ENCODE results near the gene TRAPPC2. TPM values are rescaled to one million over a fixed set of nuclear protein-coding genes. Genes with fewer than 3 reads are reported as not detected.

TRAPPC2 gene
- total RNA-seq (2014; rRNA removed; shearing (Covaris generic)): 20.4 and 21.6 TPM in 2 replicates

DNA sequence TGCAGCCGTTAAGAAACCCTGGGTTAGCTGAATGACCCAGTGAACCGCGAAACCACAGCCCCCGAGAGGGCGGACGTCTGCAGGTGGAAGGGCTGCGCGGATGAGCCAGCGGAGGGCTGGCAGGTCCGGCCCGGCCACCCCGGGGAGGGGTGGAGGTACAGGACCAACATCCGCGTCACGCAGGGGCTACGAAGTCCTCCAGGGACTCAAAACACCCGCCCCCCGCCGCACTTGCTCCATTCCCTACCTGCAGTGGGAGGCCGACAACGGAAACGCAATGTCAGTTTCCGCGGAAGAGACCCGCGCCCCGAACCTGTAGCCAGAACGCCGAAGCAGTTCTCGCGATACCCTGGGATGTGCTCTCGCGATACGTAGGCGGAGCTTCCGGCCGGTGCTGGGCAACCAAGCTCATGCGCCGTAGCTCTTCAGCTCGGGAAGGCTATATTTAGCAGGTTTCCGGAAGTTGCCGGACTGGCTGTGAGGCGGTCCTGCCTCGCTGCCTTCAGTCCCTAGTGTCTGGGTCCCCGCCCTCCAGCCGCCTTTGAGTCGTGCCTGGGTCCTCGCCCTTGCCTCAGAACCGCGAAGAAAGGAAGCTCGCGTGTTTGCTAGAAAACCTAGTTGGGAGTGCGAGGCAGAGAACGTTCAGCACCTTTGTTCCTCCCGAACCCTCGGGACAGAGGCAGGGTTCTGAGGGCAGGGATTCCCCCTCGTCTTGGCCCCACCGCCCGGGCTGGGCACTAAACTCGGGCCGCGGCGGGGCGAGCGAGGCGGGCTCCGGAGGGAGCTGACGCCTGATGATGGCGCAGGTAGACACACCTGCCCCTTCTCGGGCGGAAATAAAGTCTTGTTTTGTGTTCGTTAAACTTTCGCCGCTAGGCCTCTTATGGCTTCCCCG, at the start of gene TRAPPC2, which contains the start of gene OFD1:
TRAPPC2 (minus strand) TSS at position 343 of the 895 bp plus-strand sequence. CDS start 14,657 bp downstream, outside the sequence.
OFD1 (plus strand) TSS at position 471 of the 895 bp plus-strand sequence; CDS start at position 795, 324 bp downstream.
- DNase-seq (ENCODE audit: low read depth): peak; percentile 95

DNA sequence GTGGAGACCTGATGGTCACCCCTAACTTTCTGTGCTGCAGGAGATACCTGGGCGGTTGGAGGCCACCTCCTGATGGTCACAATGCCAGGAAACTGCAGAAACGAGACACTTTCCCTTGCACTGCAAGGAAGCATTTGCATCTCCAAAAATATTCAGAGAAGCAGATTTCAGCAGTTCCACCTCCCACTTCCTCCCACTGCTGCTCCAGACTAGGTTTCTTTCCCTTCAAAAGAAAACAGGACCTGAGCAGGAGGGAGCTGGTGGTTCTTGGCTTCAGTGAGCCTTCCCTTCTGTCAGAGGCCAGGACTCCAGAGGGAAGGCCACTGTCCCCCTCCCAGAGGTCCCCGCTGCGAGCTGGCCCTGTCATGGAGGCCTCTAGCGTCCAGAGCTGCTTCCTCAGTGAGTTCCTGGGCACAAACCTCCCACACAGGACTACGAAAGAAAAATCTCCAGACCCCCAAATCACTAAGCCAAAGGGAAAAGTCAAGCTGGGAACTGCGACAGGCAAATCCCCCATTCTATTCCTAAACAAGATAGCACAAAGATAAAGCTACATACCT, 46.5 kb upstream of the TRAPPC2 start:
- DNase-seq (ENCODE audit: low read depth): no peak

DNA sequence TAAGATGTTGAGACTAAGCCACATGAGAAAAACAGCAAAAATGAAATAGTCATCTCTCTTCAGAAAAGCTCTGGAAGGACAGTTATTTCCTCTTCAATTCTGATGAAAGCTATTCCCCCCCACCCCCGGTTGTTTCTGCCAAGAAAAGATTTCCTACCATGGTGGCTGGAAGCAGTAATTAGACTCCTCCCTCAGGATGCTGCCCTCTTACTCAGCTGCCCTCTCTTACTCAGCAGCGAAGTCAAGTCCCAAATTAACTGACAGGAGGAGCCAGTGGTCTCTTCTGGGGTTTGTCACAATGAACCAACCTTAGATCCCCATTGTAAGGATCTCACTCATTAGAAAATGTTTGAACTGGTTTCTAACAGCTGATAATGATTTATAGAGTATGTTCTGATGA, 44.5 kb upstream of the TRAPPC2 start:
- peak; percentile 21 for DNase-seq (ENCODE audit: low read depth)

DNA sequence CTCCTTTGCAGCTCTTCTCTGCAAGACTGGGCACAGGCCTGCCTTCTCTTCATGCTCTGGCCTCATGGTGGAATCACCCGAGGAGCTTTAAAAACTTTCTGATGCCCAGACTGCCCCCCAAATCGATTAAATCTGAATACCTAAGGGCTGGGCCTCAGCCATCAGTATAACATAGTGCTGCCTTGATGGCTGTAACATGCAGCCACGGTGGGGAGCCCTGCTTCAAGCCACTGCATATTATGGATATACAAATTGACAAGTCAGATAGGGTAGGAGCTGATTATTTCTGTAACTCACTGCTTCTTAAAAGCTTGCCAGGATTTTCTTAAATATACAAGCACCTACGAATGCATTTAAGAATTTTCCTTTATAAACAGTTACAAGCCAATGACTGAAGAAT, 42.0 kb upstream of the TRAPPC2 start:
- no peak for DNase-seq (ENCODE audit: low read depth)

DNA sequence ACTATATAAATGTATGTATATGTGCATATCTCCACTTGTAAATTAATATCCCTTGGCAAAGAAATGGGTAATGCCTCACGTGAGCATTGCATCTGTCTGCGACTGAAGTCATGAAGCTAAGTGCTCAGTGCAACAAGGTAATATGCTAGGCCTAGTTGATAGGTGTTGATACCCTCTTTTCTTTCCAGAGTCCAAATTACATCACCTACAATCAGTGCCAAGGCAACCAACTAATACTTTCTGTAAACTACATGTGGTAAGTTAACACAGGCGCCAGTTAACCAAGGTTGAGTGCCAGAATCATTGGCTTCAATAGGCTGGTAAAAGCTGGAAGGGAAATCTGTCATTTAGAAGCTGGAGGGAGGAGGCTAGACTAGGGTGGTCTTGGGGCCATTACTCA, 41.4 kb upstream of the TRAPPC2 start:
- DNase-seq (ENCODE audit: low read depth): no peak

DNA sequence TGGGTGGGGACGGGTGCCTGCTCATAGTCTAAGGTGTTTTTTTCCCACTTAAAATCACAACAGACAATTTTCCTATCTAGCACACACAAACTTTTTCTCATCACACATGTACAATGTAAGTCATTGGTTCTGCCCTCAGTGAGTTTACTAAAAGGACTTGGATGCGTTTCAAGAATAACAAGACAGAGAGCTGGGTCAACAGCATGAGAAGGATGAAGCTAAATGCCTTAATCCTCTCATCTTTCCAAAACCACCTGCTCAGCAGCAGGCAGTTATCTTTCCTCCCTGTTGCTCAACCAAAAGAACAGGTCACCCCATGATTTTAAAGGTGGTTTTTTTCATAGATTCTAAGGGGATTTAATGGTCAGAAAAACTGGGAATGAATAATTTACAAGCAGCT, 40.3 kb upstream of the TRAPPC2 start:
- DNase-seq (ENCODE audit: low read depth): no peak

DNA sequence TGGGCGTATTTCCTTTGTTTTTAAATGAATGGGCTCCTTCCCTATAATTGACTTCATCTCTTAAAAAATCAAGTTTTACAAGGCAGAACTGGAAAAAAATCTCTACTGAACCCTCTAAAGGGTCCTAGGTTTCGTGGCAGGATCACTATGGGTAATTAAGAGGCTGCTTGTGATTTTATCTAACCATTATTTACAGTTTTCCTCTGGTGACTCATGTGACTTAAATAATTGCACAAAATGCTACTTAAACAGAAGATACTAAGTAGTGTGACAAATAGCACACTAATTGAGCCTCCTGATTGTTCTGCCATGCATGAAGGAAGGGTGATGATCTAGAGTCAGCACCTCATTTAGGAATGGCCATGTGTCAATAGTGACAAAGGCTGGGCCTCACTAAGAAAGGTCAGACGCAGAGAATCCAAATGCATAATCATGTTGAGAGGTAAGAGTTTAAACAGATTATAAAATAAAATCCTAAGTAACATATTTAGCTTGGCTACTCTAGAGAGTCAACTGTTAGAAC, 35.7 kb upstream of the TRAPPC2 start:
- DNase-seq (ENCODE audit: low read depth): no peak

DNA sequence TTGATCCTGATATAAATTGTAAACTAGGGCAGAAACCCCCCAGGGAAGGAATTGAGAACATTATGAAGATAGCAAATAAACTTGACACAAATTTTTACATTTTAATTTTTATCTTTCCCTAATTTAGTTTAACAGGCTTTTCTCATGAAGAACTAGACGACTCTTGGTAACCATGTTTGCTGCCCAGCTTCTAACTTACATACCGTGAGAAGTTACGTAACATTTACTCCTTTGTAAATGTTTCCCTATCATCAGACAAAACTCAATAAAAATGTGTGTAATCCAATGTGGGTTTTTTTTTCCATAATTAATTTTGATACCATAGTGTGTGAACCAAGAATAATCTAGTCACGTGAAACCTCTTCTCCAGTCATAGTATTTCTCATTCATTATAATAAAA, 34.5 kb upstream of the TRAPPC2 start:
- no peak for DNase-seq (ENCODE audit: low read depth)

DNA sequence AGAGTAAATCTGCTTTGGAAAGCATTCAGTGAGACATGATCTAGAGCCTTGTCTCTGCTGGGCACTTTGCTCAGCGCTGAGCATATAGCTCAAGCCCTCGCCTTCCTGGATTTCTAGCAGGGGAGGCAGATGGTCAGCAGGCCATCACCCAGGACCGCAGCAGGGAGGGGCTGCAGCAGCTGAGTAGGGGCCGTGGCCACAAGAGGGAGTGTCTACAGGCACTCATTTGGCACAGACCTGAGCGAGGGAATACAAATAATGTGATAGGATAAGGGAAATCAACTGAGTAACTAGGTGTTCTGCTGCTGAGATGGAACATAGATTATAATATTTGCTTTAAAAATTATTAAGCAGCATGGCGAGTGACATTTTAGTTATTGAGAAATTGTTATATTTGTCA, 30.3 kb upstream of the TRAPPC2 start:
- DNase-seq (ENCODE audit: low read depth): no peak

DNA sequence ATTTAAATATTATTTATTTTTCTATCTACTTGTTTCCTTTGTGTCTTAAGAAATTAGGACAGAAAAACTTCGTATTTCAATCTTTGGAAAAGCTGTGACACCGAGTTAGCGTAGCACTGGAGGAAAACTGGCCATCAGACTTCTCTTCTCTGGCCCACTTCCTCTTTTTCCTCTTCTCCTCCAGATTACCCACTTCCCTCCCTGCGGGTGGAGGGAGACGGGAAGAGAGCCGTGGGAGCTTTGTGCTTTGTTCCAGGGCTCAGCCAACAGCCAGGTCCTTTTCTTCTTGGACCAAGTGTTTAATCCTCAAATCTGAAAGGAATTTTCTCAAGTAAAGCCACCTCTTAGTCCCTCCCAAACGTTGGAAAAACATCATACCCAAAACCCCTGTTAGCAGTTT, 29.9 kb upstream of the TRAPPC2 start:
- no peak for DNase-seq (ENCODE audit: low read depth)

DNA sequence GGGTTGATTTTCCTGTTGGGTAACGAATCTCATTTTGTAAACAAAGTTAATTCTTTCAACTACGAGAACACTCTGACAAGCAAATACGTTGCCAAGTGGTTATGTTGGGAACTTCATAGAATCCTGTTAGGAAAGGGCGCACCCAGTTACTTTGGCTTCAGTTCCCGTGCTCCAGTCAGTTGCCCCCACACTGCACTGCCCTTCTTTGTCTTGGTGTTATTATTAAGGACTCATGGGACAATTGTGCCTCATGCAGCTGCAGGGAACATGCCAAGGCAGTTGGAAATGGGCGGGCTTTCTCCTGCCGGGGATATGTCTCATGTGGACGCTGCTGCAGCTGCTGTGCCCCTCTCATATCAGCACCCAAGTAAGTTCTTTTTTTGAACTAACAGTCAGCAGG, 29.1 kb upstream of the TRAPPC2 start:
- no peak for DNase-seq (ENCODE audit: low read depth)

DNA sequence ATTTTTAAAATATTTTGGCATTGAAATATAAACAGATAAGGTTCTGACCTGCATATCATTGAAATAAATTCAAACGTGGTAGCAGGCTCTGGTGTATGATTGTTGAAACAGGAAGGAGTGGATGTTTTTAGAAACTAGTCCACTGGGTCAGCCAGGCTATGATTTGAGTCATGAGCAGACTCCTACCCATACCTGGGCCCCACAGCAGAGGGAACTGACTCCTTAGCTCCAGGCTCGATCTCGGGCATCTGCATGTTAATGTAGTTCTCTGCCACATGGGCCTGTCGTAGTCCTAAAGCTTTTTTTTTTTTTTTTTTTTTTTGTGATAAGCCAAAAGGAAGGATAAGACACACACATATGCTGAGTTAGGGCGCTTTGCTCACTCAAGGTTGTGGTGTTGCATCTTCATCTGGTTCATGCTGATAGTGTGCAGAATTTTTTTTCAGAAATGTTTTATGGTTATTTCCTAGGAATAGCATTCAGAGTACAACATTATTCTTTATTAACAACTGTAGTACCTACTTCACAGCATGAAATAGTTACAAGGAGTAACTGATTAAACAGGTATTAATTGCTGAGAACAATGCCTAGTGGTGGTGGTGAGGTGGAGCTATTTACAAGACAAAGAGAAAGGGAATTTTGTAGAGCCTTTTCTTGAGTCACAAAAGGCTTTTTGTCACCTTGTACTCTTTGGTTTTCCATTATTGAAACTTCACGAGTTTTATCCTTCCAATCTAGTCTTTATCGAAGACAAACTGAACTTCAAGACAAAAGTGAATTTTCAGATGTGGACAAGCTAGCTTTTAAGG, 27.4 kb upstream of the TRAPPC2 start:
- no peak for DNase-seq (ENCODE audit: low read depth)

DNA sequence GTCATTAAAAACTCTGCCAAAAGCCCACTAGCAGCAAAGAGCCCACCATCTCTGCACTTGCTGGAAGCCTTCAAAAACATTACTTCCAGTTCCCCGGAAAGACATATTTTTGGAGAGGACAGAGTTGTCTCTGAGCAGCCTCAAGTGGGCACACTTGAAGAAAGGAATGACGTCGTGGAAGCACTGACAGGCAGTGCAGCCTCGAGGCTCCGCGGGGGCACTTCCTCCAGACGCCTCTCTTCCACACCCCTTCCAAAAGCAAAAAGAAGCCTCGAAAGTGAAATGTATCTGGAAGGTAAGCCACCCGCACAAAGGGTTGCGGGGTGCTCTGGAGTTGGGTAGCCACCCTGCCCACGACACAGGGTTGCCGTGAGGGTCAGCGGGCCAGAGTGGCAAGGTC, 26.0 kb upstream of the TRAPPC2 start:
- DNase-seq (ENCODE audit: low read depth): no peak

DNA sequence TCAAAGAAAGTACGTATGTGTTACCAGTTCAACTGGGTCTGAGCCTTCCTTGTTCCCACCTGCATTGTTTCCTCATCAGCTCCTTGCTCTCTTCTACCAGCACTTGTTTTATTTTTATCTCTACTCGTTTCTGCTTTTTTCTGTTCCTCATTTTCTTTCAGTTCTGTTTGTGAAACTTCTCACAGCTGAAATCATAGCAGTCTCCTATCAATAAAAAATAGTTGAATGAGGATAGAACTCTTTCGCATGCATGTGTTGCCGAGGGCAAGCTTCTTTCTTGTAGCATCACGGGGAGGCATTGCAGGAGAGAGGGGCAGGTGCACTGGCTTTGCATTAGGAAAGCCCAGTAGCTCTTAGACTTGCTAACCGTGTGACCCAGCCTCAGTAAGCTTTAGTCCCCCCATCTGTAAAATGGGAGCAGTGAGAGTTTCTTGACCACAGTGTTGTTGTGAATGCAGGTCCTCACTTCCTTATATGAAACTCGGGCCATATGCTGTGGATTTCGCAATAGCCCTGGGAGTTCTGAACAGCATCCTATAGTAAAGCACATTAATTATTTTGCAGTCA, 24.8 kb upstream of the TRAPPC2 start:
- no peak for DNase-seq (ENCODE audit: low read depth)

DNA sequence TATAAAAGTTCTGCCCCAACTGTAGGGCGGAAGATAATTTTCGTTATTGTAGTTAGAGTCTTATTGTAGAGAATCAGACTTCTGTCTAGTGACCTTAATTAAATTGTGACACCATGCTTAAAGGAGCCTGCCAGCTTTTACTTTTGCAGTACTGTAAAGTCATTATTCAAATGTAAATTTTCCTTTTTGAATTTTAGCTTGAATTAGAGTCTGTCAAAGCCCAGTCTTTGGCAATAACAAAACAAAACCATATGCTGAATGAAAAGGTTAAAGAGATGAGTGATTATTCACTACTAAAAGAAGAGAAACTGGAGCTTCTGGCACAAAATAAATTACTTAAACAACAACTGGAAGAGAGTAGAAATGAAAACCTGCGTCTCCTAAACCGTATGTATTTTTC, 22.0 kb upstream of the TRAPPC2 start:
- no peak for DNase-seq (ENCODE audit: low read depth)

DNA sequence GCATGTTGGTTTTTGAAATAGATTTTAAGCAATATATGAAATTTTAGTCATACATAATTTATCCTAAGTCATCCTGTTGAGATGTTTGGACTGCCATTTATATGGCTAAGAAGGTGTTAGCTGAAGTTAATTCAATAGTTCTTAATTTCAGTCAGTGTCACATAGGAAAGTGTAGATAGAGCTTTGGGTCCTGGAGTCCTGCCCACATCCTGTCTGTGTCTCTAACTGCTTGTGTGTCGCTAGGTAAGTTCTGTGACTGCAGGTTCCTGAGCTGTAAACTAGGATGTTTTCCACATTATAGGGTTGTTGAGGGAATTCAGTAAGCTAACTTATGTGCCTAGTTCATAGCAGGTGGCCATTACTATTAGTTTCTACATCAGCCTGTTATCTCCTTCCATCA, 20.8 kb upstream of the TRAPPC2 start:
- DNase-seq (ENCODE audit: low read depth): no peak

DNA sequence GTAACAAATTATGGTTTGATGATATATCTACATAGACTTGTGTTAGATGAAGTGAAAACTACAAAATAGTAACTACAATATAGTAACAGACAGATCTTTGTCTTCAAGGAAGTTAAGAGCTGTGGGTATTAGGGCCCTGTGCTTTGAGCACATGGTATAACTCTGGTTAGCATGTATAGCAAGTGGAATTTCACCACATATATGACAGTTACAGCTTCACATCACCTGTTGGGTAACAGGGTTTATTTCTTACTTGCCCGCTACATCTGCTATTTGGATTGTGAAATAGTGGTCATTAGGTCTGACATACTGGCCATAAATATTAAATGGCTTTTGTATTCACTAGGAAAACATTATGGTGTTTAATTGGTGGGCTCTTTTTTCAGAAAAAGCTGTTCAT, 20.3 kb upstream of the TRAPPC2 start:
- no peak for DNase-seq (ENCODE audit: low read depth)

DNA sequence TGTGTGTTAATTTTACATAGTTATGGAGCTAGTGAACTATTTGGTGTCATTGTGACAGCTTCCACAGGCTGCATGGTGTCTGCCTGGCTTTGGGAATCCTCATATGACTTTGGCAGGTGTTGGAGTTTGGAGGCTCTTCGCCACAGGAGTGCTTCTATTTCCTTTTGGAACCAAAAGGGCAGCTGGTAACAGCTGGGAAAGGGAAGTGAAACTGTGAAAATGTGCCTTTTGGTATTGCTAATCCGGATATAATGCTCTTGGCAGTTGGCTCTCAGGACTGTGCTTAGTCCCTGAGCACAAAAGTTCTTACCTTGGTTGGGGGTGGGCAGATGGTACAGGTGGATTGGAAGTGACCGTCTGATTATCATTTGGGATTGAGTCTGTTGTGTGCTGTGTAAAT, 18.2 kb upstream of the TRAPPC2 start:
- DNase-seq (ENCODE audit: low read depth): no peak

DNA sequence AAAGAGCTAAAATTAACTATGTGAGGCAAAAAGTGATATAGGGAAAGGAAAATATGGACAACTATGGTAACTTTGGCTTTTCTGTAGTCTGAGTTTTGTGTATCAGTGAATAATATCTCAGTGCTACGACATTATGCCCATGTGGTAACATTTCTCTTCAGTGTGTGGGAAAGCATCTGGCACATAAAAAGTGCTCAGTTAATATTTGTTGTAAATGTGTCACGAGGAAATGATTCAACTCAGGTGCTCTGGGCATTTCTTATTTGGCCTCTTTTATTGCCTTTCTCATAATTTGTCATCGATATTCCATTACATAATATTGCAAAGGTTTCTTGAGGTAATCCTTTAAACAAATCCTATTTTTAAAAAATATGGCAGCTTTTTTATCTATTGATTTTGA, 17.7 kb upstream of the TRAPPC2 start:
- no peak for DNase-seq (ENCODE audit: low read depth)

DNA sequence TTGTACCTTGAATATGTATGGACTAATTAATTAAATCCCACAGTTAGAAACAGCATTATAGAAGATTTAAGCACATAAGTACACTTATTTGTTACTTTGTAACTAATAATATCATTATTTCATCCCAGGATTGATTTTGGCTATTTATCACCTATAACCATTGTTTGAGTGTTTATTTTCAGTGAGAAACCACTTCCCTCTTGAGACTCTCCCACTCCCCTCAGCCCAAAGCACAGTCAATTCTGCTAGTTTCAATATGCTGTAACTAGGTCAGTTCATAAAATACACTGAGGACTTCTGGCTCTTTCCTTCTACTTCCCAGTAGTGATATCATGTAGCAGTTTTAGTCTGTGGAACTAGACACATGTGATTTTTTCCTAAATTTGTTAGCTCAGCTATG, 16.4 kb upstream of the TRAPPC2 start:
- no peak for DNase-seq (ENCODE audit: low read depth)

DNA sequence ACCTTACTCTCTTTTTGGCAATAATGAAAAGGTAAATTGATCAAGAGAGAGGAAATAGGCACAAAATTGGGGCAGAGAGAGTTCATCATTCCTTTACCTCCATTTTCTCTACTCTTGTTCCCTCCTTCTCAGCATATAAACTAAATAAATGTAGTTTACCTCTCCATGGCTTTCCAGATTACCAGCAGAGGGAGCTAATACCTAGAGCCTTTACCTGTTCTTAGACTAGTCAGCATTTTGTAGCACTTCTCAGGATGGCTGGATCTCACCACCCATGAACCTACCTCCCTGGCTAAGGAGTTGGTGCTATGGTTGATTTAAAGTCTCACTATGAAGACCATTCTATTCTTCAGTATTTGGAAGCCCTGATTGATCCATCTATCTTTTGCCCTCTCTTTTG, 15.8 kb upstream of the TRAPPC2 start:
- peak; percentile 26 for DNase-seq (ENCODE audit: low read depth)

DNA sequence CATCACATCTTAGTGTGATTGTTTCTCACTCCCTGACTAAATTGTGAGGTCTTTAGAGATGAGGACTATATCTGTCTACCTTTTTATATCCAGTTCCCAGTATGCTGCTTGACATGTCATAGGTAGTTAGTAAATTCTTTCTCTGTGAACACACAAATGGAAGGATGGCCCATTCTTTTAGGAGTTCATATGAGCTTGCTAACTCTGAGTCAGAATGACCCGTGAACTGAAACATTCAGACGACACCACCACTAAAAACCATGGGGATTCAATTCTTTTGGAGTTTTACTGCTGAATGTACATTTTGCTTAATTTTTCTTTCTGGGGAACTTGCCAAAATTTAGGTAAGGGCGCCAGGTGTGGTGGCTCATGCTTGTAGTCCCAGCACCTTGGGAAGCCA, 14.1 kb upstream of the TRAPPC2 start:
- no peak for DNase-seq (ENCODE audit: low read depth)
